ENCODE data around the gene ATXN2L. TPM values are rescaled to one million over a fixed set of nuclear protein-coding genes. Genes with fewer than 3 reads are reported as not detected.

The ATXN2L gene
- total RNA-seq, 1 experiment from 2014 or later, result 309 TPM

GRCh38 chr16:28835864-28836760 is 13.3 kb downstream of the ATXN2L start:
- H2BK5ac ChIP-seq (ENCODE audit: insufficient read length, low read length), result no peak overlapping the region
- H3K23ac ChIP-seq (ENCODE audit: insufficient read length, low read depth, low read length), result no peak overlapping the region
- no peak overlapping the region for H4K8ac ChIP-seq (replicated peaks; ENCODE audit: insufficient read length, low read depth, low read length)
- H4K20me1 ChIP-seq (ENCODE audit: control insufficient read depth, insufficient read depth, insufficient read length), result no peaks in the 10 kb centered on the region
- no peak overlapping the region for H3K9ac ChIP-seq (ENCODE audit: extremely low read depth, insufficient read length, low read length)
- no peak overlapping the region for H3K4ac ChIP-seq (ENCODE audit: low read depth, low read length)
- H3K56ac ChIP-seq (ENCODE audit: insufficient read length, low read depth, low read length), result no peak overlapping the region
- H3K27me3 ChIP-seq (ENCODE audit: insufficient read depth, low read length), result no peaks in the 10 kb centered on the region
- no peak overlapping the region for H3K4me2 ChIP-seq (ENCODE audit: insufficient read depth, insufficient read length, low read length)
- no peaks in the 10 kb centered on the region for H3K79me2 ChIP-seq (ENCODE audit: insufficient read depth, low read length)
- no peak overlapping the region for H4K5ac ChIP-seq (ENCODE audit: insufficient read length, low read depth, low read length)
- H2BK15ac ChIP-seq (ENCODE audit: low read depth, low read length), result no peak overlapping the region
- WGBS (ENCODE audit: extremely low coverage, insufficient read length, low lambda C conversion rate), result no CpG with 5 or more reads among the region's 25 CpGs
- H3K79me1 ChIP-seq (ENCODE audit: insufficient read depth, low read depth, low read length, poor library complexity, severe bottlenecking), result no peaks in the 10 kb centered on the region
- no peak overlapping the region for H2AFZ ChIP-seq (ENCODE audit: low read length)
- no peak overlapping the region for H3K14ac ChIP-seq (ENCODE audit: insufficient read depth, low read length)
- H3T11ph ChIP-seq (ENCODE audit: low read length), result no peak overlapping the region
- H3K27ac Mint-ChIP-seq, result peak overlapping the region in 1 of 3 experiments; percentile 59; a peak in 1 of 7 replicates
- H2BK12ac ChIP-seq (ENCODE audit: insufficient read length, low read depth, low read length), result no peak overlapping the region
- no peaks in the 10 kb centered on the region; the same call in 1 of the 2 replicates for H3K27me3 Mint-ChIP-seq (ENCODE audit: low read depth)
- H3K27ac ChIP-seq (ENCODE audit: insufficient read length, low read depth, low read length), result no peak overlapping the region
- H3K18ac ChIP-seq (ENCODE audit: insufficient read length, low read depth, low read length), result no peak overlapping the region
- peak; percentile 19; the same call in 1 of the 3 replicates for TF ChIP-seq CTCF (conservative IDR thresholded peaks at IDR 0.05)
- H3K23me2 ChIP-seq (ENCODE audit: insufficient read length, low read depth, low read length, poor library complexity, severe bottlenecking), result no peaks in the 10 kb centered on the region
- no peaks in the 10 kb centered on the region for H3K9me3 ChIP-seq (ENCODE audit: control insufficient read depth, low read depth, low read length)
- H4K91ac ChIP-seq (ENCODE audit: insufficient read length, low read depth, low read length), result no peak overlapping the region
- H3K4me1 Mint-ChIP-seq, result no peaks in the 10 kb centered on the region
- H3K36me3 Mint-ChIP-seq (ENCODE audit: insufficient read depth in 1 of 3, low read depth in 3 of 3), result peaks cover 40 to 80% (median 74%) of the 10 kb centered on the region in 3 experiments
- no peaks in the 10 kb centered on the region for H3K4me1 ChIP-seq (ENCODE audit: insufficient read depth, low read length)
- H2BK20ac ChIP-seq (ENCODE audit: low read depth, low read length, poor library complexity, severe bottlenecking), result no peak overlapping the region
- no peak overlapping the region for H3K4me3 Mint-ChIP-seq
- no peaks in the 10 kb centered on the region for H3K9me3 Mint-ChIP-seq
- H2BK120ac ChIP-seq (ENCODE audit: low read depth, low read length, poor library complexity, severe bottlenecking), result no peak overlapping the region
- no peak for DNase-seq
- no peak overlapping the region for H2AK5ac ChIP-seq (ENCODE audit: insufficient read length, low read length)

Measured in H9 (cell line).